Caco-2 (cell line): ENCODE measurements around the gene AGTPBP1. TPM values are rescaled to one million over a fixed set of nuclear protein-coding genes. Genes with fewer than 3 reads are reported as not detected.

ENCODE experiments used
- BruUV-seq: library from RNA; stranded (reverse); fragments of 400-500 nt; replicated peaks from 2 replicates; lab custom pipeline; 2021; lab: Mats Ljungman, UMichigan
- CTCF ChIA-PET: fragments of 300-600 bp; sonication (Branson Sonifier 250); formaldehyde crosslinking; loops from one replicate; lab custom pipeline; 2022; ENCODE audit warnings: antibody characterized with exemption; lab: Charles Lee
- POLR2A ChIA-PET: fragments of 300-600 bp; sonication (Branson Sonifier 250); formaldehyde crosslinking; loops from one replicate; lab custom pipeline; 2022; ENCODE audit warnings: antibody characterized with exemption; lab: Charles Lee
- DNase-seq, 2 experiments: peaks; one replicate each; pipeline versions ENCODE4 v3.0.0 to v3.0.0-alpha.2; 2020 to 2022
- H3K27me3 ChIP-seq: replicated peaks from 2 replicates; pipeline ENCODE4 v1.6.0; 2011; ENCODE audit warnings: low read length; ENCODE audit not compliant: control insufficient read depth, insufficient read depth
- H3K36me3 ChIP-seq: 2 replicates; pipeline ENCODE4 v1.5.1; 2011; ENCODE audit warnings: low read length; ENCODE audit not compliant: control insufficient read depth, insufficient read depth
- H3K4me1 ChIP-seq: fragments of 250-450 bp; sonication (Bioruptor Pico); 2 replicates; pipeline ENCODE4 v1.5.1; 2020; ENCODE audit warnings: mild to moderate bottlenecking
- H3K4me3 ChIP-seq: 2 replicates; pipeline ENCODE4 v1.5.1; 2011; ENCODE audit warnings: low read depth, mild to moderate bottlenecking, control low read depth, low read length
- H3K9me3 ChIP-seq: fragments of 250-450 bp; sonication (Bioruptor Pico); 2 replicates; pipeline ENCODE4 v1.5.1; 2020; ENCODE audit warnings: mild to moderate bottlenecking, moderate library complexity
- H3K27ac Mint-ChIP-seq: one replicate; pipeline ENCODE4 v1.8.0; 2022; ENCODE audit warnings: mixed read lengths; ENCODE audit not compliant: unreplicated experiment
- H3K27me3 Mint-ChIP-seq: one replicate; pipeline ENCODE4 v1.8.0; 2022; ENCODE audit warnings: mixed read lengths; ENCODE audit not compliant: insufficient read depth, unreplicated experiment
- H3K36me3 Mint-ChIP-seq: one replicate; pipeline ENCODE4 v1.8.0; 2022; ENCODE audit warnings: mild to moderate bottlenecking, mixed read lengths; ENCODE audit not compliant: insufficient read depth, unreplicated experiment
- H3K4me1 Mint-ChIP-seq: one replicate; pipeline ENCODE4 v1.8.0; 2022; ENCODE audit warnings: low read depth, mixed read lengths; ENCODE audit not compliant: unreplicated experiment
- H3K4me3 Mint-ChIP-seq: one replicate; pipeline ENCODE4 v1.8.0; 2022; ENCODE audit warnings: mild to moderate bottlenecking, moderate library complexity, mixed read lengths; ENCODE audit not compliant: unreplicated experiment
- H3K9me3 Mint-ChIP-seq: one replicate; pipeline ENCODE4 v1.8.0; 2022; ENCODE audit warnings: mixed read lengths; ENCODE audit not compliant: unreplicated experiment
- CTCF ChIP-seq, 2 experiments: fragments of 200-600 bp in 1 of 2; IDR thresholded peaks; 1 replicate in 1 of 2; 2 replicates in 1 of 2; pipeline versions ENCODE4 v1.5.1 to v1.8.0; 2011 to 2022; ENCODE audit warnings: antibody characterized with exemption in 1 of 2, control low read depth in 1 of 2, inconsistent platforms in 1 of 2, low read depth in 1 of 2, low read length in 1 of 2, mild to moderate bottlenecking in 1 of 2, moderate library complexity in 1 of 2; ENCODE audit not compliant: insufficient read depth in 1 of 2, severe bottlenecking in 1 of 2, unreplicated experiment in 1 of 2
- intact Hi-C: fragments of 100-400 bp; cut with micrococcal nuclease; formaldehyde crosslinking; loops from one replicate; pipeline ENCODE4 v1.10.0; 2022; ENCODE audit not compliant: unreplicated experiment
- total RNA-seq: library from RNA; stranded (reverse); gene quantifications from 2 replicates; pipeline ENCODE4 v1.2.3, GENCODE V29; 2022

The AGTPBP1 gene
- total RNA-seq, 1 experiment from 2014 or later = 14.0 TPM

- Mint-ChIP-seq H3K9me3 (no peaks in the 10 kb centered on the region), H3K4me1 (peaks cover 8% of the 10 kb centered on the region), H3K4me3 (peak overlapping the region; percentile 78), H3K27ac (no peak overlapping the region), H3K36me3 (no peaks in the 10 kb centered on the region), H3K27me3 (peaks cover 6% of the 10 kb centered on the region)
- Histone ChIP-seq H3K36me3 (no peaks in the 10 kb centered on the region), H3K27me3 (no peaks in the 10 kb centered on the region), H3K4me1 (peaks cover 4% of the 10 kb centered on the region; the same call in 1 of the 2 replicates), H3K4me3 (peak overlapping the region; percentile 14; the same call in 1 of the 2 replicates), H3K9me3 (no peaks in the 10 kb centered on the region)
- intact Hi-C loops = no loop called here
- ChIA-PET POLR2A (no interaction called here), CTCF (no interaction called here)
- TF ChIP-seq CTCF (IDR thresholded peaks at IDR 0.05; ENCODE audit: insufficient read depth in 1 of 2, low read depth in 1 of 2, low read length in 1 of 2, severe bottlenecking in 1 of 2, unreplicated experiment in 1 of 2) = no peak
- no TSS peak for BruUV-seq
- no peak for DNase-seq
These were observed 1.7 kb upstream of the AGTPBP1 start for GRCh38 chr9:85743275-85744128.

- H3K4me1 Mint-ChIP-seq = peaks cover 8% of the 10 kb centered on the region
- CTCF ChIA-PET = no interaction called here
- no peak for TF ChIP-seq CTCF (IDR thresholded peaks at IDR 0.05; ENCODE audit: insufficient read depth in 1 of 2, low read depth in 1 of 2, low read length in 1 of 2, severe bottlenecking in 1 of 2, unreplicated experiment in 1 of 2)
- BruUV-seq = no TSS peak
- H3K27ac Mint-ChIP-seq = no peak overlapping the region
- intact Hi-C loops = no loop called here
- peaks cover 4% of the 10 kb centered on the region; the same call in 1 of the 2 replicates for H3K4me1 ChIP-seq
- POLR2A ChIA-PET = no interaction called here
- DNase-seq = no peak
- H3K4me3 Mint-ChIP-seq = peak overlapping the region; percentile 78
- peak overlapping the region; percentile 37 for H3K4me3 ChIP-seq
- H3K9me3 ChIP-seq = no peaks in the 10 kb centered on the region
- no peaks in the 10 kb centered on the region for H3K36me3 ChIP-seq
- no peaks in the 10 kb centered on the region for H3K27me3 ChIP-seq
- no peaks in the 10 kb centered on the region for H3K36me3 Mint-ChIP-seq
- no peaks in the 10 kb centered on the region for H3K27me3 Mint-ChIP-seq
- no peaks in the 10 kb centered on the region for H3K9me3 Mint-ChIP-seq
These were observed 813 bp upstream of the AGTPBP1 start for GRCh38 chr9:85742597-85742936.

- Histone ChIP-seq H3K36me3 (no peaks in the 10 kb centered on the region), H3K4me1 (peaks cover 4% of the 10 kb centered on the region; the same call in 1 of the 2 replicates), H3K27me3 (no peaks in the 10 kb centered on the region), H3K9me3 (no peaks in the 10 kb centered on the region), H3K4me3 (peak overlapping the region; percentile 67)
- BruUV-seq = no TSS peak
- H3K27ac Mint-ChIP-seq = peak overlapping the region; percentile 61
- CTCF ChIA-PET = no interaction called here
- no peaks in the 10 kb centered on the region for H3K36me3 Mint-ChIP-seq
- intact Hi-C loops = no loop called here
- H3K4me1 Mint-ChIP-seq = peaks cover 8% of the 10 kb centered on the region
- peak; percentile 51 to 61 for DNase-seq
- H3K9me3 Mint-ChIP-seq = no peaks in the 10 kb centered on the region
- no peaks in the 10 kb centered on the region for H3K27me3 Mint-ChIP-seq
- POLR2A ChIA-PET = no interaction called here
- no peak for TF ChIP-seq CTCF (IDR thresholded peaks at IDR 0.05; ENCODE audit: insufficient read depth in 1 of 2, low read depth in 1 of 2, low read length in 1 of 2, severe bottlenecking in 1 of 2, unreplicated experiment in 1 of 2)
- H3K4me3 Mint-ChIP-seq = peak overlapping the region; percentile 78
These were observed 469 bp downstream of the AGTPBP1 start for GRCh38 chr9:85741095-85741874.
